ENCODE measurements around the gene CCDC85A.

The CCDC85A gene

GRCh38 chr2:56239030-56239429 is 55.2 kb downstream of the CCDC85A start:
- DNase-seq (ENCODE audit: low read depth, low spot score): no peak

DNA sequence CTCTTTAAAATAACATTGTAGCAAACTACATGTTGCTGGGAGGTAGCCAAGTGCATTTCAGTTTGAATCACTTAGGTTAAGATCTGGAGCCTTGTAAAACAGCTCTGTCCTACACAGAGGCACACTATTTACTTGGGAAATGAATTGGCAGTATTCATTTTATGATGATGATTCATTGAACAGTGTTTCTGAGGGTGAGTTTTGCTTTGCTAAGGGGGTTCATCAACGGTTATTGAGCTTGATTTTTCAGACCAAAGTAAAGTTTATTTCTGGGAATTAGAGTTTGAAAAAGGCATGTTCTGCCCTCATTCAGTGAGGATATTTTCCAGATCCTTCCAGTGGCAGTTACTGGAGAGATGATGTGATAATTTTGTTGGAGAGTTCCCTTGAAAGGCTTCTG is 55.6 kb downstream of the CCDC85A start:
- no peak for DNase-seq (ENCODE audit: low read depth, low spot score)

GRCh38 chr2:56240210-56240609 is 56.4 kb downstream of the CCDC85A start:
- DNase-seq (ENCODE audit: low read depth, low spot score): no peak

- DNase-seq (ENCODE audit: low read depth, low spot score): no peak
Measured at GRCh38 chr2:56244506-56244905, 60.7 kb downstream of the CCDC85A start.

GRCh38 chr2:56244911-56245530 is 61.2 kb downstream of the CCDC85A start:
- no peak for DNase-seq (ENCODE audit: low read depth, low spot score)

- DNase-seq (ENCODE audit: low read depth, low spot score): no peak
Measured at GRCh38 chr2:56248965-56249742, 65.4 kb downstream of the CCDC85A start.

- DNase-seq (ENCODE audit: low read depth, low spot score): no peak
Measured at GRCh38 chr2:56250153-56250729, 66.5 kb downstream of the CCDC85A start.

GRCh38 chr2:56260415-56260814 is 76.6 kb downstream of the CCDC85A start:
- DNase-seq (ENCODE audit: low read depth, low spot score): no peak

DNA sequence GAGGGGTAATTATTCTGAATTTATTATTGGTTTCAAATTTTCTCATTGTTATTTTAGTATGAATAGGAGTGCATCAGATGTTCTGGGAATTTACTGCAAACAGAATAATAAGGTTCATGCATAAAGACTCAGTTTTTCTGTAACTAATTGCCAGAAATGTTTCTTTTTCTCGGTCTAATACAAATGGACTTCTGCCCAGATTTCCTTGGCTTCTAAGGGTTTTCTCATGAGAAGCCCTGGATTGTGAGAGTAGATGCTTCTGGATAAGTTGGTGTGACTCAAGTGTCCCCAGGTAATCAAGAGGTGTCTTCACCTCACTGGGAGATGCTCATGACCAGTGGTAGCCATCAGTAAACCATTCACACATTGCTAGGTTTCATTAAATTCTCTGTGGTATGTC is 78.5 kb downstream of the CCDC85A start:
- DNase-seq (ENCODE audit: low read depth, low spot score): no peak

GRCh38 chr2:56263876-56264275 is 80.1 kb downstream of the CCDC85A start:
- no peak for DNase-seq (ENCODE audit: low read depth, low spot score)

DNA sequence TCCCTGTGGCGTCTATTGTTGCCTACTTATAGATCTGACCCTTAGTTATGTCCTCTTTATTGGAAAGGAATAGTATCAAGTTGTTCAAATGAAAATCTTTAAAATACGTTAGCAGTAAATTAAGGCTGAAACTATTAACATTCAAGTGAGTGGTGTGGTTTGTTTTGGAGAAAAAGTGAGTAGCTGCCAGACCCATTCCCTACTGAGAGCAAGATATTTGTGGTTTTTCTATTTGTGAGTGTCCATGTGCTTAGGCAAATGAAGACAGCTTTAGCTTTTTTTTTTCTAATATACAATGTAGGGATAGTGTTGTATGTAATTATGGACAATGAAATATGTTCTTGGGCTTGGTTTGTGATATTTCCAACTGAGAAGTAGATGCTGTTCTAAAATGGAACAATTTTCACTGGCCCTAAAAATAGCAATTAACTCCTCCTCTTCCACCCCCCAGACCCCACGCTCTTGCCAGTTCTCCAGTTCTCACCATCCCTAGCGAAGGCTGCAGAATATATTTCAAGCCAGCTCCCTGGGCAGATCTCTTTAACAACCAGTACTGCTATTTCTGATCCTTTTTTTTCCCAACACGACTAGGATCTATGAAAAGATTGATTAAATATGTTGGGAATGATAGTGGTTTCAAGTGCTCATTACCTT is 83.1 kb downstream of the CCDC85A start:
- DNase-seq (ENCODE audit: low read depth, low spot score): no peak

DNA sequence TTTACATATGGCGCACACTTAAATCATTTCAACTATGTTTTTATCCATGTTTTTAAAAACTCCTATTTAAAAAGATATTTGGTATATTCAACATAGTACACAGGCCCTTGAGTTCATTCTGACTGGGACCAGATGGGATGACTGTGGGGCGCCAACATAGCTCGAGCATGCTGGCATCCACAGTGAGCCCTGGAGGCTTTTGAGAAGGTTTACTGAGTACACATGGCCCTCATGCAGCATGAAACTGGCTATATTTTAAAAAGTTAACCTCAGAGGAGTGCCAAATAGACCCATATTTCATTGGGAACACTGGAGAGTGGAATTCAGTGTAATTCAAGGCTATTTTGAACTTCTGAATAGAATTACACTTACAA is 83.6 kb downstream of the CCDC85A start:
- DNase-seq (ENCODE audit: low read depth, low spot score): no peak

GRCh38 chr2:56268856-56269255 is 85.1 kb downstream of the CCDC85A start:
- no peak for DNase-seq (ENCODE audit: low read depth, low spot score)

DNA sequence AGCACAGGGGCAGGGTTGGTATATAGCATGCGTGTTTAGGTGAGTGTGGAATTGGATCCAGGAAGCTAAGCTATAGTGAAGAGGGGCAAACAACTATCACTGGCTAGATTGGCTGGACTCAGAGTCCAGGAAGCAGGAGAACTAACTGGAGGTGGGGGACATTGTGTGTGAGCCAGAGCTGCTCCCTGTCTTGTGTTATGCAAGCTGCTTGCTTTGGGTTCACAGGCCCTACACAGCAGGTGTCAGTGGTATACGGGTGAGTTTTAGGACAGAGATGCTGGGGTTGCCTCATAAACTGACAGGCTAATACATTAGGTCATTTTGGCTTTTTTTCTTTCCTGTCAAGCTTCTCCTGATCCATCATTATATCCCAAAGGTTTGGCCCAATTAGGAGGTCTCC is 87.5 kb downstream of the CCDC85A start:
- DNase-seq (ENCODE audit: low read depth, low spot score): no peak

DNA sequence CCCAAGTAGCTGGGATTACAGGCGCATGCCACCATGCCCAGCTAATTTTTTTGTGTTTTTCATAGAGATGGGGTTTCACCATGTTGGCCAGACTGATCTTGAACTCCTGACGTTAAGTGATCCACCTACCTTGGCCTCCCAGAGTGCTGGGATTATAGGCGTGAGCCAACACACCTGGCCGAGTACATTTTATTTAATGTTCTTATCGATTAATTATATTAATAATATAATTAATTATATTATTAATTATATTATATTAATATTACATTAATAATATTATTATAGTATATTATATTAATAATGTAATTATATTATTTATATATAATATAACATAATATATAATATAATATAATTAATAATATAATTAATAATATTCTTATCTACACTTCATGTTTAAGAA is 101.4 kb downstream of the CCDC85A start:
- DNase-seq (ENCODE audit: low read depth, low spot score): no peak

DNA sequence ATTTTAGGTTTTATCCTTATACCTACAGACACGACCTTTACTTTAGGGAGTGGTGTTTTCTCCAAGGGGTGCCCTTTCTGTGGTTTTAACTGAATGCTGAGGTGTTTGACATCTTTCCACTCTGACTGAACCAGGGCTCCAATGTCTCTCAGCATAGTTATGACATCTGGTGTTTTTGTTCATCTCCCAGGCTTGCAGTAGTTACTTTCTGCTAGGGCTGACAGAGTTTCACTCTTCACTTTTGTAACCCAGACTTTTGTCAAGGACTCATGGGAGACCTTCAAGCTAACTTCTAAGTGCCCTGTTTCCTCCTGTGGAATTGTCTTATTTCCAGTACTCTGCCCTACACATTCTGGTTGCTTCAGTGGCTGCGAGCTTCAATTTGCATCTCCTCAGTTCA is 103.1 kb downstream of the CCDC85A start:
- DNase-seq (ENCODE audit: low read depth, low spot score): no peak

- DNase-seq (ENCODE audit: low read depth, low spot score): no peak
Measured at GRCh38 chr2:56287508-56287907, 103.7 kb downstream of the CCDC85A start.

- no peak for DNase-seq (ENCODE audit: low read depth, low spot score)
Measured at GRCh38 chr2:56287974-56288373, 104.2 kb downstream of the CCDC85A start.

DNA sequence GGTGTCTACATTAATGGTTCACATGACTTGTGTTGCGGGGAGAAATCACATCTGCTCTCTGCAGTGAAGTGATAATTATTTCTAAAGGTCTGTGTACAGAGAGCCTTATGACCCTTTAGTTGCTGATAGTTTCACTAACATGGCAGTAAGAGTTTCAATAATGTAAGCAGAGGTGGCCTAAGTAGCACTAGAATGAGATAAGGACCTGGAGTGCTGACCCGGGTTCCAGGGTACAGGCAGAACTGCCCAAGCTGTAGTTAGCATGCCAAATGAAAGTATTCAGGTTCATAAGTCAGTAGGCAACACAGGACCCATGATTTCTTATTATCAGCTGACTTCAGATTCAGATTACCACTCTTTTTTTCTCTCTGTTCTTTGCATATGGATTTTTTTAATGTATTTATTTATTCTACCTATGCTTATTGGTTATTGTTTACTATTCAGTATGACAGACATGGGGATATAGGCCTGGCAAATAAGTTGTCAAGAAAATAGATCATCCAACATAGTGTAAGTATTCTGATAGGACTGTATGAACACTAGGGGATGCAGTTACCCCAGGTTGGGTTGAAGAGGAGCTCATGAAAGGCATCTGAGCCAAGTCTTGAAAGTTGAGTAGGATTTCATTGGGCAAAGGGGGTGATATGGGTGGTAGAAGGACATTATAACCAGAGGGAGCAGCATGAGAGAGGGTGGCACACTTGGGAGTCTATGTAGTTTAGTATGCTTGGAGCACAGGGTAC is 105.2 kb downstream of the CCDC85A start:
- DNase-seq (ENCODE audit: low read depth, low spot score): no peak

DNA sequence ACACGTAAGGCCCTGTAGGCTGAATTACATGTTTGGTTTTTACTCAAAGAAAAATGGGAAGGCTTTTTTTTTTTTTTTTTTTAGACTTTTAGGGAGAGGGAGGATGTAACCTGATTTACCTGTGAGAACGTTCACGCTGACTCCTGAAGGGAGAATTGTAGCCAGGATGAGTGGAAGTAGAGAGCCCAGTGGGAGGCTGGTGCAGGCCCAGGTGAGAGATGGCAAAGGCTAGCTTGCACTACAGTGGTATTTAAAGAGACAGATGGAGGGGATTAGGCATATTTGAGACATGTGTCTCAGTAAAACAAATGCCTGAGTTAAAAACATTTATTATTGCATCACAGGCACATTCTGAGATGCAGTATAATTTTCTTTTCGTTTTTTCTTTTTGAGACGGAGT is 107.9 kb downstream of the CCDC85A start:
- DNase-seq (ENCODE audit: low read depth, low spot score): no peak

GRCh38 chr2:56292951-56293350 is 109.2 kb downstream of the CCDC85A start:
- DNase-seq (ENCODE audit: low read depth, low spot score): no peak

DNA sequence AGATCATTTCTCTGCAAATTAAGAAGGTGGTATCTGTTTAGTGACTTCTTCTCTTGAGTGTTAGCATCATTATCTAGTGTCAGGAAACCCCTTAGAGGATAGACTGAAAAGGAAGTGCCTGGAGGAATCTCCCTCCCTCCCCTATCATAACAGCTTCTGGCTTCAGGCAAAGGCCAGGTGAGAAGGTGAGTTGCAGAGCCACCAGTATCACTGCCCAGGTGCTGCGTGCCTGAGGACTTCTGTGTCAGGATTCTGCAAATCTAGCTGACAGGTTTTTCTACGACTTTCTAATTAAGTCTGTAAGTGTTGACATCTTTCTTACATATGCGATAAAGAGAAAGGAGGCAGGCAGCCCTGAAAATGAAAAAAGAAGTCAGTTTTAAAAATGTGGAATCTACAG is 111.9 kb downstream of the CCDC85A start:
- no peak for DNase-seq (ENCODE audit: low read depth, low spot score)

Measured in activated CD4-positive, CD25-positive, alpha-beta regulatory T cell treated with anti-CD3 and anti-CD28 coated beads, Interleukin-2, amount 50 U/mL, for 16 hours (primary cell).